HG03575 (cell line): ENCODE measurements around the gene RC3H1.

Source experiments
- ATAC-seq: cut with Tn5 transposase; IDR thresholded peaks from one replicate; pipeline ENCODE4 v1.9.1; 2021; ENCODE audit not compliant: unreplicated experiment, insufficient number of reproducible peaks, low FRiP score; ENCODE audit errors: extremely low read depth

Gene RC3H1

DNA sequence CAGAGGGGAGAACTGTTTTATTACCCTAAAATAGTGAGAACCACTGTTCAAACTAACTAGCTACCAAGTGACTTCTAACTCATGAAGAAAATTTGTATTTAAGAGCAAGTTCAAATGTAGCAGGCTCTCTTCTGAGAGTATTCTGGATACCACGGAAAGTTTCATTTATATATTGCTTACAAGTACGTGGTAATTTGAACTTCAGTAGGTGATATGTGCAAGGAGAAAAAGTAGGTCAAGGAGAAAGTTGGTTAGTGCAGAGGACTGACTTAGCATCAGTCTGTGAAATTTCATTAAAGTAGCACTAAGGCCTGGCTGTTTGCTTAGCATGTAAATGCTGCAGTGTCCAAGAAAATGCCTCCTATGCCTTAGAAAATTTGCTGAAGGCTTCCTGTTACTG lies 121.7 kb downstream of the RC3H1 start:
- no peak for ATAC-seq

DNA sequence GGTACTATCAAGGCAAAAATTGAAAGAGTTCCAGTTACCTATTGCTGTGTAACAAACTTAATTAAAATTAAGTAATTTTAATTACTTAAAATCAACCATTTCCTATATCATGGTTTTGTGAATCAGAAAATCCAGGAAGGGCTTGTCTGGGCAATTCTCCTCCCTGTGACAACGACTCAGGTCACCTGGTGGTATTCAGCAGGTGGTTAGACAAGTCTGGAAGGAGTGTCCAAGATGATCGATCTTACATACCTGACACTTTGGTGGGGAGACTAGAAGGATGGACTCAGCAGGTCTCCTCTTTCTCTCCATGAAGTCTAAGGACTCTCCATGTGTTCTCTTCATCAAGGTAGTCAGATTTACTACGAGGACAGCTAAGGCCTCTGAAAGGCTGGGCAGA lies 128.0 kb downstream of the RC3H1 start:
- no peak for ATAC-seq

DNA sequence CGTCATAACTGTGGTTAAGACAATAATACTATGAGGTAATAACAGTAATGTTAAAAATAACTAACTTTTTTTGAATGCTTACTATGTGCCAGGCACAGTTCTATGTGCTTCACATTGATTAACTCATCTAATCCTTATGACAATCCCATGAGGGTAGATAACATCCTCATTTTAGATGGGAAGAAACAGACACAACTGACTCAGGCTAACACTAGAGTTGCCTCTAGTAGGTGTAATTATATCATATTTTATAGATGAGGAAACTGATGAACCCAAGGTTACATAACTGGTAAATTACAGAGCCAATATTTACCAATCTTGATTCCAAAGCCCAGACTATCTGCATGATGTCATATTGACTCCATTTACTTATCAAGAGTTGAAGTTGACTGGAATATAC lies 128.5 kb downstream of the RC3H1 start:
- ATAC-seq = no peak

DNA sequence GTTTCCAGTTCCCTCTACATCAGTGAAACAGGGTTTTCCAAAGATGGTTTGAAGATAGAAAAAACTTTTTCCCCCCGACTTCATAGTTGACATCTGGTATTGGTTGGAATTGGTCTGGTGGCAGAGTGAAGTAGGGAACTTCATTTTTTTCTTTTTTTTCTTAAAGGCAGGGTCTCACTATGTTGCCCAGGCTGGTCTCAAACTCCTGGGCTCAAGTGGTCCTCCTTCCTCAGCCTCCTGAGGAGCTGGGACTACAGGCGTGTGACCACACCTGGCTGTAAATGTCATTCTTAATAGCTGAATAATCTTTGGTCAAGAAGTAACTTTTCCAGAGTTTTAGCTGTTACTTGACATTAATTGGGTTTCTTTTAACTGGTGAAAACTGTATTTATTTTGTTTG lies 132.3 kb downstream of the RC3H1 start:
- ATAC-seq = no peak

DNA sequence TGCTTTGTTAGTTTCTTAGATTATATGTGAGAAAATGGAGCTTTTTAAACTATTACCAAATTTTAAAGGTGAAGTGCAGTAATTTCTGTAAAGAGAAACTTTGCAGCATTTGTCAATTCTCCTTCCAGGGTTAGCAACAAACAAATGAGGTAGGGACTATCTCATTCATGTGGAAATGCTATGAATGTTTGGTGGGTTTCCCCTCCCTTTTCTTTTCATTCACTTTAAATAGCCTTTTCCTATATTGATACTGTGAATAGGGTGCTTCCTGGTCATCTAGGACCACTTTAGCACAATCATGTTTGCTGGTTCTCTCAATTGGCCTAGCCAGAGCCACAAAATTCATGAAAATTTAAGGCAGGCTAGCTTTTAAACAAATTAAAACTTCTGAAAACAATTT lies 133.4 kb downstream of the RC3H1 start:
- no peak for ATAC-seq

DNA sequence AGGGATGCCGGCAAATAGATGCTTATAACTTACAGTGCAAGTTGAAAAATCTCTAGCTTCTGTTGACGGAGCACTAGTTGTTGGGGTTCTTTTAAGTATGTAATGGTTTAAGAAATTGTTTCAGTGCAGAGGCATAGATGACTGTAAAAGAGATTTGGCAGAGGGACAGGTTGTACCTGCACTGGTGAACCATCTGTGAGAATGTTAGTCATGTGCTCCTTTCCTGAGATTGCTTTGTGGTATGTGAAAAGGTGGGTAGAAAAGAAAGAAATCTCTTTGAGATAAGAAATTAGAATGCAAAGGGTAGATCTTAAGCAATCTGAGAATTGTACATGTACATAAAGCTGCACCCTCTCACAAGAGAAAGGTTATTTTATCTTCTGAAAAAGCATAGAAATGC lies 134.5 kb downstream of the RC3H1 start:
- no peak for ATAC-seq

DNA sequence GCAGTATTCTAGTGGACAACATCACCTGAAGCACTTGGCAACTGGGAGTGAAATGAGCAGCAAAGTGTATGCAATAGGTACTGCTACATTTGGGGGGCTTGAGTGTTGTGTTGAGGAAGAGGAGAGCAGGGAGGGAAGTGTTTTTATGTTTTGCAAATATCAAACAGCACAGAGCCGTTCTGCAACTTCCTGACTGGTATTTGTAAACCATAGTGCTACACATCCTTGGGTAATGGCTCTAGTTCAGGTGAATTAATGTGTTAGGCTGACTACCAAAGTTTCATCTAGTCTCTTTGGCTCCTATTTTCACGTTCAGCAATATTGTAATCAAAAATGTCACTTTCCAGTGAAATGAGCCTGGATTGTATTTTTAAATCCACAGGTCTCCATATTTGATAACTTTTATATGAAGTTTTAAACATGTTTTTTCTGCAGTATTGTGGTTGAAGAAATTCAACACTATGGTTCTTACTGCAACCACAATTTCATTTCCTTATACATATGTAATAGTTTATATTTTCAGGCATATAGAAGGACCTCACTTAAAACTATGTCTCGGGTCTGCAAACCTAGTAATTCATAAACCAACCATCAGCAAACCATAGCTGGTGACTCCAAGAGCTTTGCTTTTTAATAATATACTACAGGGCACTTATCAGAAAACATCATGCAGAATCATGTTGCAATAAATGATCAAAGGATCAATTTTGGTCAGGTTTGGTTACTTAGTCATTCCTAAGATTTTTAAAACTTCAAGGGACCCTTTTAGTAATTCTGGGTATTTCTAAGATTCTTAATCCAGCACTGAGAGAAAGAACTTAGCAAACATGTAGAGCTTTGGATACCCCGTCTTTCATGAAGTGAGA lies 135.2 kb downstream of the RC3H1 start:
- ATAC-seq = no peak

DNA sequence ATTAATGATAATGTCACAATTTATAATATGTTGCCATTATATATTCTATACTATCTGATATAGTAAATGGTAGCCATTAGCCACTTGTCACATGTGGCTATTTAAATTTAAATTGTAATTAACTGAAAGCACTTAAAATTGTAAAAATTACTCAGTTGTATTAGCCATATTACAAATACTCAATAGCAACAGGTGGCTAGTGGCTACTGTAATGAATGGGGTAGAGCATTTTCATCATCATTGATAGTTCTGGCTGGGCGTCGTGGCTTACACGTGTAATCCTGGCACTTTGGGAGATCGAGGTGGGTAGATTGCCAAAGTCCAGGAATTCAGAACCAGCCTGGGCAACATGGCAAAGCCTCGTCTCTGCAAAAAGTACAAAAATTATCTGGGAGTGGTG lies 137.5 kb downstream of the RC3H1 start:
- ATAC-seq = no peak
